Ureter (tissue), 1 donor: ENCODE measurements around the gene ARPC2. TPM values are rescaled to one million over a fixed set of nuclear protein-coding genes. Genes with fewer than 3 reads are reported as not detected.

Experiments used
- DNase-seq: peaks from one replicate; pipeline ENCODE4 v3.0.0-alpha.2; 2020; ENCODE audit warnings: low spot score
- total RNA-seq: library from RNA; stranded (reverse); gene quantifications from one replicate; pipeline ENCODE4 v1.2.4, GENCODE V29; 2023
- donor health status: DM: yes; HTN: yes; CAD: no.

Gene ARPC2
- total RNA-seq, 1 donor from 2014 or later, result 520 TPM

GRCh38 chr2:218253232-218253625 is 36.2 kb downstream of the ARPC2 start:
- no peak for DNase-seq

- no peak for DNase-seq
Observed at GRCh38 chr2:218255446-218255845, 38.5 kb downstream of the ARPC2 start.

- no peak for DNase-seq
Observed at GRCh38 chr2:218256612-218257350, 39.8 kb downstream of the ARPC2 start.

- DNase-seq, result no peak
Observed at GRCh38 chr2:218257390-218257981, 40.5 kb downstream of the ARPC2 start.

GRCh38 chr2:218259099-218259961 is 42.3 kb downstream of the ARPC2 start:
- no peak for DNase-seq

GRCh38 chr2:218260166-218260565 is 43.2 kb downstream of the ARPC2 start:
- DNase-seq, result no peak

- DNase-seq, result no peak
Observed at GRCh38 chr2:218260742-218261422, 43.9 kb downstream of the ARPC2 start, which contains the start of gene GPBAR1. GPBAR1 (plus strand) TSS chr2:218261015; CDS start chr2:218262725, 1,710 bp downstream.

GRCh38 chr2:218261423-218262236 is 44.6 kb downstream of the ARPC2 start:
- DNase-seq, result no peak

- DNase-seq, result no peak
Observed at GRCh38 chr2:218262237-218262600, 45.2 kb downstream of the ARPC2 start.

GRCh38 chr2:218262631-218263586 is 45.9 kb downstream of the ARPC2 start:
- no peak for DNase-seq

- no peak for DNase-seq
Observed at GRCh38 chr2:218263817-218264641, 47.0 kb downstream of the ARPC2 start.

- DNase-seq, result no peak
Observed at GRCh38 chr2:218264773-218265561, 48.0 kb downstream of the ARPC2 start.

- DNase-seq, result no peak
Observed at GRCh38 chr2:218265626-218266025, 48.6 kb downstream of the ARPC2 start.

- DNase-seq, result no peak
Observed at GRCh38 chr2:218266316-218266979, 49.5 kb downstream of the ARPC2 start.

- no peak for DNase-seq
Observed at GRCh38 chr2:218267259-218267658, 50.3 kb downstream of the ARPC2 start.

GRCh38 chr2:218269900-218270720 is 53.1 kb downstream of the ARPC2 start, which contains the start of the genes AAMP and PNKD:
AAMP (minus strand) TSS chr2:218270137; CDS start chr2:218270086, 51 bp downstream.
PNKD (plus strand) TSS chr2:218270519; CDS start chr2:218270536, 17 bp downstream.
- peak; percentile 100 for DNase-seq
